Hematopoietic multipotent progenitor cell treated with erythropoietin and hydrocortisone succinate and interleukin-3 and kit ligand, for 8 days (in vitro differentiated cells): ENCODE results near the gene FNBP1L.
"Not testable (repeated sequence)": the region's sequence is repeated elsewhere in the genome, so short reads cannot be mapped to it uniquely, and the experiment has no call there.

Experiments
- DNase-seq: peaks from one replicate; pipeline ENCODE4 v3.0.0-alpha.2; 2015

Gene FNBP1L

DNA sequence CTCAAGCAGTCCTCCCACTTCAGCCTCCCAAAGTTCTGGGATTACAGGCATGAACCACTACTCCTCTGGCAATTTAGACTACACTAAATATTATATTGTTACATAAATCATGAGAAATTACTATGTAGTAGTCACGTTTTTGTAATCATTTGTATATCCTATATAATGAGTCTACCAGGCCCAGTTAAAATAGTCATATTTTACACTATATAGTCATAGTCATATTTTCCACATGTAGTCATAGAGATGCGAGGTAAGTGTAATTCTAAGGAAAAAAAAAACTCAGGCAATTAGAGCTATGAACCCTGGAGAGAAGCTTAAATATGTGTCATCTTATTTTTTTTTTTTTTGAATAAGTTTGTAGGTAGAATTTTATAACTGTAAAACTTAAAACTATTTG lies 90.0 kb downstream of the FNBP1L start:
- no peak for DNase-seq

DNA sequence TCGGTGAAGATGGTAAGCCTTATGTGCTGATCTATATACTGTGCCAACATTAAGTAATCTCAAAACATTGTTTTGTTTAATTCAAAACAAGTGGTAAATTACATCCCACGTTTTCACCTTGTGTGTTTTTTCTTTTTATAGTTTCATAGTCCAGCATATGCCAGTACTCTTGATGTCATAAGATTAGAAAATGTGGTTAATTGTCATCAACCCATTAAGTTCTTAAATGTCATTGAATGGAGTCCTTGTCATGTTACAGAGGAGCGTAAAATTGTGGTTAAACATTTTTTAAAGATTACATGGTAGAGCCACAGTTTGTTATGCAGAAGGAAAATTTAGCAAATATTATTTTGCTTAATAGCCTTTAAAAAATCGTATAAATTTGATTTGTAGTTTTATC lies 93.1 kb downstream of the FNBP1L start:
- no peak for DNase-seq

DNA sequence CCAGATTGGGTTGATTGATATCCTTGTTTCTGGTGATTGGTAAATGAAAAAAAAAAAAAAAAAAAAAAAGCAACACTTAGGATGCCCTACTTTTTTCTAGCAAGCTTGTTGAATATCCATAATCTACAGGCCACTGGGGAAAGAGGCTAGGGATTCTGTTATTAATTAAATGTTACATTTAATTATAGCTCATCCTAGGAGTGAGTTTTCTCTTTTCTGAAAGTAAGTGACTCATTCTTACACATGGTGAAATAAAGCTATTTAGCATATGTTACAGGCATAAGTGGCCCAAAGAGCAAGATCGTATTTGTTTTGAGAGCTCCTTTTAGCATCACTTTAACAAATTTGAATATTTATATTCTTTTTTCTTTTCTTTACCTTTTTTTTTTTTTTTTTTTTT lies 94.5 kb downstream of the FNBP1L start:
- DNase-seq, result no peak

DNA sequence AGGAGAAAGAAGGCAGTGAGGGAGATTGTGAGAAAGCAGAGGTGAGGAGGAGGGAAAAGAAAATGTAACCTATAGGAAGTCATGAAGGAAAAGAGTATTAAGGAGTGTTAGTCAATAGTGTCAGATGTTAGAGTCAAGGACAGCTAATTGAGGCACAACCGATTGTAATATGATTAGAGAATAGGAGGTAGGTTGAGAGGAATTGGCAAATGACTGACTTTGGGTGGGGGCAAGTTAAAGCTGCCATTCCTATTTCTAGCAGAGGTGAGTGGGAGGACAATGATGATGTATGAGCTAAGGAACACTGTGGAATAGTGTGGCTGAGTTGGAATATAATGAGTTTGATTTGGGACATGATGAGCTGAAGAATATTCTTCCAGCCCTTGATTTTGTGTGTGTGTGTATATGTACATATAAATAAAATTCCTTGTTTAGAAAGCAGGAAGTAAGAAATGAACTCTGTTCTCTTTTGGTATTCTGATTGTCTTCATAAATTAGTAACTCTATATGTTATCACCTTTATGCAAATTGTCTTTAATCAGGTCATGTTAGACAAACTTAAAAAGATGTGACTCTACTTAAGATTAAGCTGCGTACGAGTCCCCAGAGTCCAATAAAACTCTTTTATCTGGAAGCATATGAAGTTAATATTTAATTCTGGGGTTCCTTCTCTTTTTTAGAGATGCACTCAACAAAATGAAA lies 98.4 kb downstream of the FNBP1L start:
- no peak for DNase-seq

DNA sequence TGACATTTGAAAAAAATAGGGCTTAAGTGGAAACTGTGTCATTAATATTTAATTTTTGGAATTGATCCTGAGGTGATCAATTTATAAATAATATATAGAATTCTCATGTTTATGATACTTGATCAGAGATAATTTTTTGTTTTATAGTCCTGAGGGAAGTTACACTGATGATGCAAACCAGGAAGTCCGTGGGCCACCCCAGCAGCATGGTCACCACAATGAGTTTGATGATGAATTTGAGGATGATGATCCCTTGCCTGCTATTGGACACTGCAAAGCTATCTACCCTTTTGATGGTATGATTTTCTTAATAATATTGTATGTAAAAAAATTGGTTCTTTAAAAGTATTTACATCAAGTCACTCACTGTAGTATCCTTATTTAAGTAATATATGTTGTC lies 101.2 kb downstream of the FNBP1L start:
- no peak for DNase-seq

DNA sequence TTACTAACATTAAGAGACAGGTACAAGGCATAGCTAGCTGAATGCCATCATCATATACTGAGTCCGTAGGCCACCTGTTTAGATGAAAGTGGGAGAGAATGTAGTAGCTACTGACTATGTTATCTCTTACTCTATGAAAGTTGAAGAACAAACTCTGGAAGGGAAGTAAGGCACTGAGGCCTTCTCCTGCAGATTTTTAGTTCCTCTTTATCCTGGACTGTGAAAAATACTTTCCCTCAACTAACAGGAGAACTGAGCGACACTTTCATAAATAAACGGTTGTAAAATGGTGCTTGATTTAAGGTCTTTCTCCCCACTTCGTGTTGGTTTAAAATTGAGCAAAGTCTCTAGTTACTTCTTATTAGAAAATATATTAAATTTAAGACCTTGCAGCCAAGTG lies 101.9 kb downstream of the FNBP1L start:
- DNase-seq, result no peak

DNA sequence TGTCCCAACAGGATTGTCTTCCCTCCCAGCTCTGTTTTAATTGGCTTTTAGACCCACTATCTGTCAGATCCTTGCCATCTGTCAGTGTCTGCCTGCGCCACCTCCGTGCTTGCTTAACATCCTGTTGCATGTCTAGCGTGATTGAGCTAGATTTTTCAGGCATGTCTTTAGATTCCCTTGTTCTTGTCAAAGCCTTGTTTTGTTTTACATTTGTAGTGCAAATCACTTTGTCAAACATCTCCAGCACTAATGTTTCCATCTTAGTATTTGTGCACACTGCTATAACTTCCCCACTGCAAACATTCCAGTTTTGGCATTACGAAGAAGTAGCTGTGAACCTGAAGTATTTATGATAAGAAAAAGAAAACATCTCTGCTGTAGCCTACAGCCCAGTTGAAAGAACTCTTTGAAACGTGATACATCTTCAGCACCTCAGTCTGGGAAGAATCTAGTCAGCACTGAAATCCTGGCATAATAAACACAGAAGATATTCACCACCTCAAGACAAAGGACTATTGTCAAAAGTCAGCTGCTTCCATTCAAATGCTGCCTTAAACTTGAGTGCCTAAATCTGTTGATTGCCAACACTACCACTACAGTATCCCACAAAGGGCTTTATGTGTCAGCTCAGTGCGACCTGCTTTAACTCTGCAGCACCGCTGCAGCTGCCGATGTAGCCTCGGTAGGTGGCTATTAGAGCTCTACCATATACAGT lies 105.0 kb downstream of the FNBP1L start:
- DNase-seq, result peak; percentile 47

DNA sequence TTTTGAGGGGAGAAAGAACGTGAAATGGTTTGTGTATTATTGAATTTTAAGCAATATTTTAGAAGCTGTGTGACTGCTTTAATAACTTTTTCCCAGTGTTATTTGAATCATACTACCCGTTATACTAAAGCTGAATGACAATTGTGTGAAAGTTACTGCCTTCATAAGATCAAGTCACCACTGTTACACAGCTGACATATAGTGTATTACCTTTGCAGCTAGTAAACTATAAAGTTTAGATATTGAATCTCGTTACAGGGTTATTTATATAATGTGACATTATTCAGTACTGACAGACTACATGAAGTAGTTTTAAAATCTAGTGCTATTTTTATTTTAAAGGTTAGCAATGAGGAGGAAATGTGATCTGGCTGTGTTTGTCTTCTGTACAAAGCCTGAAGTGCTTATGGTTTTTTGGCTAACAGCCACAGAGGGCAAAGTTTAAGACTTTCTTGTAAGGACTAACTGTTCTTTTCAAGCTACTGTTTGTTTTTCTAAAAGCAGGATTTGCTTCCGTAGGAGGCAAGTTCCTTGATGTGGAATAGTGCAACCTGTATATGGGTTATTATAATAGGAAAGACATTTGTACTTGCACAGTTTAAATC lies 106.1 kb downstream of the FNBP1L start:
- DNase-seq, result not testable (repeated sequence)

DNA sequence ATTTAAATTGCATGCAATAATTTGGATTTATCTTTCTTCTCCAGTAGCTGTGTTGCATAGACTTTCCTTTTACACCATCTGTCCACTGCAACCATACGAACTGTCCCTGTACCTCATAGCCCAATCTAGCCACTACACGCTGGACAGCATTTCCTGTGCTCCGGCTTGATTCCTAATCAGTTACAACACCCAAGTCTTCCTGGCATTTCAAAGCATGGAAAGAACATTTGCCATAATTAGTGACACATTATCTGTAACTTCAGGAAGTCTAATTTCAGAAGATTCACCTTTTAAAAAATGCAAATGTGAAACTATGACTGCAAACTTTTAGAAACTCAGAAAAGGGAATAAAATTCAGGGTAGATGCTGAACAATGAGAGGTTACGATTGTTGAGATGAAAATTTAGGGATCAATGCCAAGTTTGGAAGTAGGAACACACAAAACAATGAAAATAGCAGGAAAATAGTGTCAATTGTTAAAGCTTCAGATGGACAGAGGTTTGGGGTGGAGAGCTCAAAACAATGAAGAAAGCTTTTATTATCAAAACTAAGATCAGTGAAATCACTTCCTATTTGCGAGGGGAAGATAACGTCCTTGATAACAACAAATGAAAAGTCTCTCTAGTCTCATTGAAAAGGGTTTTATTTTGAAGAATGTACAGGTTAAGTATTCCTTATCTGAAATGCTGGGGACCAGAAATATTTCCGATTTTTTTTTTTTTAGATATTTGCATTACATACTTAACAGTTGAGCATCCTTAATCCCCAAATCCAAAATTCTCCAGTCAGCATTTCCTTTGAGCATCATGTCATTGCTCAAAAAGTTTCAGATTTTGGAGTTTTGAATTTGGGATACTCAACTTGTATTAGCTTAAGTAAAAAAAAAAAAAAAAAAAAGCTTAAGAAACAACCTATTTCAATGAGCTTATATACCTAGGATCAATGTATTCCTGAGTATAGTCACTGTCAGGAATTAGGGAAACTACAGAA lies 107.3 kb downstream of the FNBP1L start:
- DNase-seq, result peak; percentile 63

DNA sequence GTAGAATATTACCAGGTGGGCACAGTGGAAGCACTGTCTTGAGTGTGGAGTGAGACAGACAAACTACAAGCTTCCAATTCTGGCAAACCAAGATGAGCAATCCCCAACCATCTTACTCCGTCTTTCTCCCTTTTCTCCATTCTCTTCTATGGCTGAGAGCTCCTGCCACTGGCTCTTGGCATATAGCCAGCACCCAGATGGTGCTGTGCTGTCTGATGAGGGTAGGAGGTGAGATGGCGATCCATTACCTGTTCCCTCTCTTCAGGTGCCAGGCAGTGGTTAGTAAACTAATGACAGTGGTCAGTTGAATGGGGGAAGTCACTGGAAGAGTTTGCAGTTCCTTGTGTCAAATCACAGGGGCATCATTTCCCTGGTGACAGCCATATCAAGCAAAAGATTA lies 108.4 kb downstream of the FNBP1L start:
- DNase-seq, result no peak

DNA sequence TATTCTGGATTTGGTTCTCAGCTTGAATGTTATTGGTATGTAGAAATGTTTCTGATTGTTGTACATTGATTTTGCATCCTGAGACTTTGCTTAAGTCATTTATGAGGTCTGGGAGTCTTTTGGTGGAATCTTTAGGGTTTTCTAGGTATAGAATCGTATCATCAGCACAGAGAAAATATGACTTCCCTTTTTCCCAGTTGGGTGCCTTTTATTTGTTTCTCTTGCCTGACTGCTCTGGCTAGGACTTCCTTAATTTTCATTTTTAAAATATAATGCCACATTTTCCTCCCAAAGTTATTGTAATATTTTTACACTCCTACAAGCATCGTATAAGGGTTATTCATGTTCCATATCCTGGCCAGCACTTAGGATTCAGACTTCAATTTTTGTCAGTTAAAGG lies 111.1 kb downstream of the FNBP1L start:
- DNase-seq, result no peak

DNA sequence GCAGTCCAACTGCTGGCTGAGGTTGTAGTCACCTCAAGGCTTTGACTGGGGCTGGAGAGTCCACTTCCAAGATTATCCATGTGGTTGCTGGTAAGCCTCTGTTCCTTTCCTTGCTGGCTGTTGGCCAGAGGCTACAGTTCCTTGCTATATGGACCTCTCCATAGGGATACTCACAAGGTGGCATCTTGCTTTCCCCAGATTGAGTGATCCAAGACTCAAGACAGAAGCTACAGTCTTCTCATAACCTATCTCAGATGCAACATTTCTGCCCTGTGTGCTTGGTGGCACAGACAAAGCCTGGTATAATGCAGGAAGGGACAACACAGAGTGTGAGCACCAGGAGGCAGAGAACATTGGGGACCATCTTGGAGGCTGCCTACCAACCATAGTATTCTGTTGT lies 111.8 kb downstream of the FNBP1L start:
- no peak for DNase-seq

DNA sequence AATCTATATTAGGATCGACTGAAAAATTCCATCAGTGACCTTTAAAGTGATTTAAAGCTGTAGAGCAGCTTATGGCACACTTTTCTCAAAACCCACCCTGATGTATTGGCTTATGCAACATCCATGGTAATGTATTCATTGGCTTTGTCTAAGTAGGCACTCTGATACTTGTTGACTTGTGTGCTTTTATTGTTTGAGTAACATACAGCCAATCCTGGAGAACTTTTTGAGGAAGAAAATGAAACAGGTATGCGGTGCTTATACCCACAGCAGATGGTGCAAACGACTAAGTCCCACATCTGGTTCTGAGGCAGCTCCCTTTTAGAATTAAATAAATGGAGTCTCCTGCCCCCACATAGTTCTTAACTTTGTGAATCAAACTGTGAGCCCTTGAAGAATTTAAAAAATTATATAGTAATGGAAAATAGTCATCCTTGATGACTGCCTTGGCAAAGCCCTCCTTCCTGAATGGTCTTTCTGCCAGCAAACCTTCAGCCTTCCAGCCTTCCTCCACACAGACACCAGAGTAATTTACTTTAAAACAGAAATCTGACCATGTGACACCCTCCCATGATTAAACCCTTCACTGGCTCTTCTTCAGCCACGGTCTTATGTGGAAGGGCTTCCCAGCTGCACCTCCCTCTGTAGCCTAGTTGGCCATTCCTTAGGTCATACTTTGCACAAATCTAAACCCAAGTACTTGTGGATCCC lies 117.7 kb downstream of the FNBP1L start:
- DNase-seq, result no peak

DNA sequence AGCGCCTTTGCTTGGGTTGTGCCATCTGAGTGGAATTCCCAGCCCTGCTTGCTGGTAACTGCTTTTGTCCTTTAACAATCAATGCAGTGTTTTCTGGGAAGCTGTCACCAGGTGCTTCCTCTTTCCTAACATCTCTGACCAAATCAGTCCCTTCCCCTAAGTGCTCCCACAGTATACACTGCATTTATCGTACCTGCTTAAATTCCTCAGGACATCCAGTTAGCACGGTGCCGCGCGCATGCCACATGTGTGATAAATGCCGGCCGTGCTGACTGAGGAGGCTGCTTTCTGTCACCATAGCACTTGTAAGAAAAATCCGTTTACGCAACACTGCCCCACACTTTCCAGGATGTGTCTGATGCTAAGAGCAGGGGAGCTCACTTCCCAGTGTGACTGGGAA lies 118.3 kb downstream of the FNBP1L start:
- no peak for DNase-seq

DNA sequence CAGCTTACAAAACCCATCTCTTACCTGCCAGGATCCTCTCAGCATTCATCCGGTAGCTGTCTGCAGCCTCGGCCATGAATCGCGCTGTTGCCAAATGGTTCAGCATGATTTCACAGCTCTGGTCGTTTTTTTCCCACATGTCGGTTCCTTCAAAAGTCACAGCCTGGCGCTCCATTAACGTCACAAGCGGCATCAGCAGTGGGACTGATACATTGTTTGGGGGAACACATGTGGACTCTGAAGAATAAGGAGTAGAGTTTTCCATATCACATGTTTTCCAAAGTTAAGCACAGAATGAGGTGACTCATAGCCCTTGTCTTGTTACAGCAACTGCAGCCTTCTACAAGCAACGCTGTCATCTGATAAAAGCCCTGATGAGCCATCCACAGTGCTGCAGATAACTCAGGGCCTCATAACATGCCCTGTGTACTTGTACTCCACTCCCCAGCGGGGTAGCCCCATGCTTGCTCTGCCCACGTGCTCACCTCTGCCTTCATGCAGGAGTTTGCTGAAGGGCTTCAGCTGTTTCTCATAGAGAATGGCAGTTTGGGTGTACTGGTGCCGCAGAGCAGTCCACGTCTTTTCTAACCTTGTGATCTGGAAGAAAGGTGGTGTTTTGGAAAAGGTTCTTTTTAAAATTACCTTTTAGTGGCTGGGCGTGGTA lies 119.5 kb downstream of the FNBP1L start:
- DNase-seq, result peak; percentile 95

DNA sequence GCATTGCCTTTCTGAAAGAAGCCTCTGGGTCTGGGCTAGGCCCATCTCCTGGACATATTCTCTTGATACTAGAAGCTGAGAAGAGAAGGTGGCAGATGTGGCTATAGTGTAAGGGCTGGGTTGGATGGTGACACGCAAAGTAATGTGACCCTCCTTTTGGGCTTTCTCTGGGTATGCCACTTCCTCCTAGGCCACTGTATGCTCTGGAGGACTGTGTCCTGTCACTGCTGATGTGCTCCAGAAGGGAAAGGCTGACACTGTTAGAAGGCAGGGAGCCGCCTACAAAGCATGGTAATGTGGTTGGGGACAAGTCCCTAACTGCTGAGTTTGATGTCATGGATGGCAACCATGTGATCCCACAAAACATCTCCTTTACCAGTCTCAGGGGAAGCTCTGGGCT lies 121.6 kb downstream of the FNBP1L start:
- DNase-seq, result no peak

DNA sequence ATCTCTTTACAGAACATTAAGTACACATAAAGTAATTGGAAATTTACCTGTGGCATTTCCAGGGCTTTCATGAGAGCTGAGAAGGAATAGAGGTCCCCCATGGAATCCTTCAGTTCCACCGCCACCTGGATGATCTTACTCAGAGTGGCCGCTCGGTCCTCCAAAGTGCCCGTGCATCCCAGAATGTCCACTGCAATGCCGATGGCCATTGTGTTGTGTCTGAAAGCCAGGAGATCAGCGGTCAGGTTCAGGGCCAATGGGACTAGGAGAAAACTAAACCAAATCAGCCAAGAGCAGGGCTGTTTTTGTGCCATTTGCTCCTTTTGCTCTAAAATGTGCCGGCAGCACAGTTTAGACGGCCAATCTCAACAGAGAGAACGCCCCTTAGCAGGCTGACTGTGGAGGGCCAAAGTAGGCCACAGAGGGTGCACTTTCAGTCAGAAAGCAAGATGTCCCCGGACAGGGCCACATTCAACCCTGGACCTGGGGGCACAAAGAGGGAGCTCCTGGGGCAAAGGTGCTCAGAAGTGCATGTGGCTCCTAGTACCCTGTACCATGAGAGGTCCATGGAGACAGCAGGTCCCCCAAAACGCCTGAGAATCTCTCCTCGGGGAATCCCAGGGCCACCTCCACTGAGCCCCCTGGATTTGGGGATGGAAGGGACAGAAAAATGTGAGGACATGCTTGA lies 123.8 kb downstream of the FNBP1L start:
- DNase-seq, result no peak

DNA sequence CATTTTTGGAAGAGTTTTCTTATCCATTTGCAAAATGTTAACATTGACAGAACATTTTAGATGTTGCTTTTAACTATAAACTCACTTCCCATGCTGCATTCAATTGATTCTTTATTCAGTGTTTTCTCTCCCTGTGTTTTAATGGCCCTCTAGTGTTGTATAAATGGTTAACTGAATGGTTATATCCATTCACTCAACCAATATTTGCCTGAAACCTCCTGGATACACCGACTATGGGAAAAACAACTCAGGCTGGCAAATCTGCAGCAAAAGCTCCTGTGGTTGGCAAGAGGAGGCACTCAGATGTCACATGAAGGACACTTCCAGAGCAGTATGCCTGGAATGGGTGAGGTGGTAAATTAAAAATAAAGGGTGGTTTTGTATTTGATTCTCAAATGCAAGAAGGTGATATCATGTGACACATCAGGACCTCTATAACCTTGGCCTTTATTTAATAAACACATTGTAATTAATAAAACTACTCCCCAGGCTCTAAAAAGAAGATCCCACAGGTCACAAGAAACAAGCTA lies 126.1 kb downstream of the FNBP1L start:
- DNase-seq, result no peak

DNA sequence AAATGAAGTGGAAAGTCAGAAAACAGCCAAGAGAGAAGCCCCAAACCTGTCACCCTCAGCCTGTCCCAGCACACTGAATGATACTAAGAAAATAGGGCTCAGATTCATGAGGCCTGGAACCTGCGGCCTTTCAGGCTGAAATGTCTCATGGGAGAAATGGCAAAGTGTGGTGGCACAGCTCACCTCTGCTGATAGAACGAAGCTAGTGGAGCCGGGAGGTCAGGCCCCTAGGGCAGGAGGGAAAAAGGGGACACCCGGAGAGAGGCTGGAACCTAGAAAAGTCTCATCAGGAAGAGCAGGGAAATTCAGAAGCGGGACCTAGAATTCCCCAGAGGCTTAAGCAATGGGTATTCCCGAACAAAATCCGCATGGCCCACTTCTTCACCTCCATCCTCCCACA lies 126.6 kb downstream of the FNBP1L start:
- no peak for DNase-seq

DNA sequence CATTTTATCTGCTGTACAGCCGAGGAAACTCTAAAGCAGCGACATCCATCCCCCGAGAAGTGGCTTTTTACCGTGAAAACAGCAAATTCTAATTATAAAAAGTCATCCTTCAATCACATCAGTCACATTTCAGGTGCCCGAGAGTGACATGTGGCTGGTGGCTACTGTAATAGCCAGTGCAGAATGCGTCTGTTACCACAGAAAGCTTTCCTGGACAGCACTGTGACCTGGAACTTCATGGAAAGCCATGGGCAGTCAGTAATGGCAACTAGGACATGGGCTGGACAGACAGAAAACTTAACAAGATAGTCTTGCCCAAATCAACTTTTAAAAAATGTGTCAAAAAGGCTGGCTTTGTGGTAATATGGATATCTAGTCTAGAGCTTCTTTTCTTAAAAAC lies 127.1 kb downstream of the FNBP1L start:
- no peak for DNase-seq
